Stimulated activated CD4-positive, alpha-beta T cell treated with anti-CD3 and anti-CD28 coated beads, Interleukin-4, amount 100 ng/mL, for 48 hours (primary cell): ENCODE measurements around the gene SP140.

Experiments used
- DNase-seq, 2 donors: peaks; one replicate each; pipeline ENCODE4 v3.0.0-alpha.2; 2020; ENCODE audit warnings: low read depth in 2 of 2

SP140 gene

DNA sequence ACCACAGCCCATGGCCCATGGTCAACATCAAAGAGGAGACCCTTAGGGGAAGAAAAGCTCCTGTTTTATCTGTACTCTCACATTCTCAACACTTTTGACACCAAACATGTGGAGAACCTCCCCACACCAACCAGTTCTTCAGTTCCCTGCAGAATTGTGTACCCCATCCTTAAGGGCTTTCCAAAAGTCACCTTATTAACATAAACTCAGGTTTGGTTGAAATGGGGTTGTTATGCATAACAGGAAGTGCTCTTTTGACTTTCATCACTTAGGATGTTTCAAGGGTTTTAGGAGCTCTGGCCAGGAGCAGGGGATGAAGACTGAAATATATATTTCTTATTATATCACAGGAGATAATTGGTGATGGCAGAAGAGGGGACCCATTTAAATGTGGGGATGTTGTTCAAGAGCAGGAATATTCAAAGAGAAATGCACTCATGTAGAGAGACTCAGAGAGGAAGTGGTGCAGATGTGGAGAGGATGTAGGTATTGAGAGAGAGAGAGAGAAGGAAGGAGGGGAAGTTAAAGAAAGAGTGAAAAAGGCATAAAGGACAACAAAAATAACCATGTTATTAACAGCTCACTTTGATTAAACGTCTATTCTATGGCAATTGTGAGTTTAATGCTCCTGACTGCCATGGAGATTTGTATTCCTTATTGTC lies 136.6 kb downstream of the SP140 start:
- DNase-seq, result no peak
